ENCODE measurements around the gene RNF207. TPM values are rescaled to one million over a fixed set of nuclear protein-coding genes. Genes with fewer than 3 reads are reported as not detected.

RNF207 gene
- total RNA-seq, 1 donor = 42.7 TPM

DNA sequence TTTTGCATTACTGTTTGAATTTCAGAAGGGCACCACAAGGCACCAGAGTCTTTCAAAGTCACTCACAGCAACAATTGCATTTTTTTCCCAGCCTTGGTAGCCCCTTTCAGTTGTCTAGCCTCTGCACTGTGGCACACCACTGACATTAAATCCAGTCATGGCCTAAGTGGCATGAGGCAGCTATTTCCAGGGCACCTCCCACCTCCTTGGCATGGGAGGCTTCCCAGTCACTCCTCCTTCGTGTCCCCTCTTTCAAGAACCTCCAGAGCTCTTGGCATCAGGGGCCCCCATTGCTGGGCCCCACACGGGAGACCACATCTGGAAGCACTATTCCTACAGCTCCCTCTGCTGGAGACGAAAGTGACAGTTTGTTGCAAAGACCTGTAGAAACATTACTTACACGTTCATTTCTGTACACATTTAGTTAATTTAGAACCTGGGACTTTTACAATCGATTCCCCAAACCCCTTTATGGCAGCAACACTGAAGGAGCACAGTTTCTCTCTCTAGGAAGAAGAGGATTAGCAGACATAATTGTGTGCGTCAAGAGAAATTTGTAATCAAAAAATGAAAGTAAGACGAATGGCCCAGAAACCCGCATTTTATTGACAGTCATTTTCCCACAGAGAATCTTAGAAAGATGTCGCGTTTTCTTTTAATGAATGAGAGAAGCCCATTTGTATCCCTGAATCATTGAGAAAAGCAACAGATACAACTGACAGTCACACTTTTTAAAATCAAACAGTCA, 20.1 kb upstream of the RNF207 start:
- Histone ChIP-seq H3K27ac (ENCODE audit: low read depth, low read length) (no peak overlapping the region), H3K27me3 (ENCODE audit: insufficient read depth, low read length) (peaks cover 11% of the 10 kb centered on the region), H3K4me2 (ENCODE audit: insufficient read depth, low read length) (no peak overlapping the region), H3K4me3 (ENCODE audit: insufficient read depth, low read length) (no peak overlapping the region), H2AFZ (ENCODE audit: low read length) (no peak overlapping the region), H3K79me2 (ENCODE audit: insufficient read depth, low read length) (peaks cover 25% of the 10 kb centered on the region), H3K9me3 (ENCODE audit: low read depth, low read length) (no peaks in the 10 kb centered on the region), H3K4me1 (ENCODE audit: insufficient read depth, low read length) (no peaks in the 10 kb centered on the region), H3K36me3 (ENCODE audit: insufficient read depth, low read length) (peaks cover 37% of the 10 kb centered on the region), H4K20me1 (ENCODE audit: insufficient read depth, low read length) (peaks cover 76% of the 10 kb centered on the region)
- DNase-seq (ENCODE audit: insufficient read length, low spot score, missing footprints) = peak; percentile 68
- TF ChIP-seq, protein P1, sequence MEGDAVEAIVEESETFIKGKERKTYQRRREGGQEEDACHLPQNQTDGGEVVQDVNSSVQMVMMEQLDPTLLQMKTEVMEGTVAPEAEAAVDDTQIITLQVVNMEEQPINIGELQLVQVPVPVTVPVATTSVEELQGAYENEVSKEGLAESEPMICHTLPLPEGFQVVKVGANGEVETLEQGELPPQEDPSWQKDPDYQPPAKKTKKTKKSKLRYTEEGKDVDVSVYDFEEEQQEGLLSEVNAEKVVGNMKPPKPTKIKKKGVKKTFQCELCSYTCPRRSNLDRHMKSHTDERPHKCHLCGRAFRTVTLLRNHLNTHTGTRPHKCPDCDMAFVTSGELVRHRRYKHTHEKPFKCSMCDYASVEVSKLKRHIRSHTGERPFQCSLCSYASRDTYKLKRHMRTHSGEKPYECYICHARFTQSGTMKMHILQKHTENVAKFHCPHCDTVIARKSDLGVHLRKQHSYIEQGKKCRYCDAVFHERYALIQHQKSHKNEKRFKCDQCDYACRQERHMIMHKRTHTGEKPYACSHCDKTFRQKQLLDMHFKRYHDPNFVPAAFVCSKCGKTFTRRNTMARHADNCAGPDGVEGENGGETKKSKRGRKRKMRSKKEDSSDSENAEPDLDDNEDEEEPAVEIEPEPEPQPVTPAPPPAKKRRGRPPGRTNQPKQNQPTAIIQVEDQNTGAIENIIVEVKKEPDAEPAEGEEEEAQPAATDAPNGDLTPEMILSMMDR (IDR thresholded peaks at IDR 0.05; ENCODE audit: extremely low read depth, low read depth, low read length) = peak; percentile 58

DNA sequence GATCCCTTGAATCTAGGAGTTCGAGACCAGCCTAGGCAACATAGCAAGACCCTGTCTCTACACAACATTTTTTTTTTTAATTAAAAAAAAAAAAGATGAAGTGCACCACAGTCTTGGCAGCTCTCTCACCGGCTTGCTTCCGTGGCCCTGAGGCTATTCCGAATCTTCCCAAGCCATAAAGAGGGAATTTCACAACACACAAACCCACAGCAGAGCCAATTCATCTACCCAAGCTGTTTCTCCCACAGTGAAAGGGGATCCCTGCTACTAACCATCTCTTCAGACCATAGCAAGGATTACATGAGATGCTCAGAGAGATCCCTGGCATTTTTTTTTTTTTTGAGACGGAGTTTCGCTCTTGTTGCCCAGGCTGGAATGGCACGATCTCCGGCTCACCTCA, 17.5 kb upstream of the RNF207 start:
- Histone ChIP-seq H3K27ac (ENCODE audit: low read depth, low read length) (no peak overlapping the region), H3K4me1 (ENCODE audit: insufficient read depth, low read length) (no peaks in the 10 kb centered on the region), H3K4me3 (ENCODE audit: insufficient read depth, low read length) (no peak overlapping the region), H3K36me3 (ENCODE audit: insufficient read depth, low read length) (peaks cover 54% of the 10 kb centered on the region), H3K79me2 (ENCODE audit: insufficient read depth, low read length) (peaks cover 40% of the 10 kb centered on the region), H2AFZ (ENCODE audit: low read length) (no peak overlapping the region), H3K27me3 (ENCODE audit: insufficient read depth, low read length) (no peaks in the 10 kb centered on the region), H4K20me1 (ENCODE audit: insufficient read depth, low read length) (peaks cover 56% of the 10 kb centered on the region), H3K9me3 (ENCODE audit: low read depth, low read length) (no peaks in the 10 kb centered on the region), H3K4me2 (ENCODE audit: insufficient read depth, low read length) (no peak overlapping the region)
- TF ChIP-seq, protein P1 (IDR thresholded peaks at IDR 0.05; ENCODE audit: extremely low read depth, low read depth, low read length) = no peak
- peak; percentile 10 for DNase-seq (ENCODE audit: insufficient read length, low spot score, missing footprints)

DNA sequence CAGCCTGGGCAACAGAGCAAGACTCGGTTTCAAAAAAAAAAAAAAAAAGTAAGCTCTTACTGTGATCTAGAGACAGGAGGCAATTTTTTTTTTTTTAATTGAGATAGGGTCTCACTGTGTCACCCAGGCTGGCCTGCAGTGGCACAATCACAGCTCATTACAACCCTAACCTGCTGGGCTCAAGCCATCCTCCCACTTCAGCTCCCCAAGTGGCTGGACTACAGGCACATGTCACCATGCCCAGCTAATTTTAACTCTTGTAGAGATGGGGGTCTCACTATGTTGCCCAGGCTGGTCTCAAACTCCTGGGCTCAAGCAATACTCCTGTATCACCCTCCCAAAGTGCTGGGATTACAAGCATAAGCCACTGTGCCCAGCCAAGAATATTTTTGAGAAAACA, 14.0 kb upstream of the RNF207 start:
- peaks cover 72% of the 10 kb centered on the region for H3K36me3 ChIP-seq (ENCODE audit: insufficient read depth, low read length)
- no peak overlapping the region for H3K27ac ChIP-seq (ENCODE audit: low read depth, low read length)
- H2AFZ ChIP-seq (ENCODE audit: low read length) = no peak overlapping the region
- H3K4me1 ChIP-seq (ENCODE audit: insufficient read depth, low read length) = no peaks in the 10 kb centered on the region
- H3K4me2 ChIP-seq (ENCODE audit: insufficient read depth, low read length) = no peak overlapping the region
- H3K79me2 ChIP-seq (ENCODE audit: insufficient read depth, low read length) = peaks cover 66% of the 10 kb centered on the region
- TF ChIP-seq, protein P1 (IDR thresholded peaks at IDR 0.05; ENCODE audit: extremely low read depth, low read depth, low read length) = no peak
- H3K27me3 ChIP-seq (ENCODE audit: insufficient read depth, low read length) = no peaks in the 10 kb centered on the region
- H4K20me1 ChIP-seq (ENCODE audit: insufficient read depth, low read length) = peaks cover 45% of the 10 kb centered on the region
- no peak overlapping the region for H3K4me3 ChIP-seq (ENCODE audit: insufficient read depth, low read length)
- H3K9me3 ChIP-seq (ENCODE audit: low read depth, low read length) = no peaks in the 10 kb centered on the region
- no peak for DNase-seq (ENCODE audit: insufficient read length, low spot score, missing footprints)

DNA sequence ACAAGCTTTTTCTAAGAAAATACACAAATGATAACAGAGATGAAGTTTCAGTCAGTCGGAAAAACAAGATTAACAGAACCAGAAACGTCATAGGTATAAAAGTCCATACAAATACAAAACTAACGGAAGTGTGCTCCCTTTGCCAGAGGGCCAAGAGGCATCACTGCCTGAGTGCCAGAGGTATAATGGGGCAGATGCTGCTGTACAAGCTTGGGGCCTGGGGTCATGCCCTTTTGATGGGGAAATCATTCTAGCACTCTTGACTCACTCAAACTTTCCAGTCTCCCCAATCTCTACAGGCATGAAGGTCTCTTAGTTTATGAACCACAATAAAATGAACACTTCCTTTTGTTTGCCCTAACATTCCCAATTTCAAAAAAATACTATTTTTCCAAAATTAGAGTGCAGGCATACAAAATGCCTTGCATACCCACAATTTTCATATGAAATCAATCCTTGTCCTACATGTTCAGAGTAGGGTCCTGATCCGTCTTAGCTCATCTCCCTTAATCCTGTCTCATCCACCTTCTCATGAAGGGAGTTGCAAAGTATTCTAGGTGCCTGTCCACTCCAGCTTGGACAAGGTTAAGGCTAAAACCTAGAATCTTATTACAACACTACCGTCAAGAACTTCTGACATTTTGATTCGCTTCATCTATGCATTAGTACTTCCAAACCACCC, 8.0 kb upstream of the RNF207 start:
- peak overlapping the region; percentile 85 for H3K27ac ChIP-seq (ENCODE audit: low read depth, low read length)
- TF ChIP-seq, protein P1 (IDR thresholded peaks at IDR 0.05; ENCODE audit: extremely low read depth, low read depth, low read length) = no peak
- H3K79me2 ChIP-seq (ENCODE audit: insufficient read depth, low read length) = peaks cover 57% of the 10 kb centered on the region
- H2AFZ ChIP-seq (ENCODE audit: low read length) = no peak overlapping the region
- peaks cover 29% of the 10 kb centered on the region for H4K20me1 ChIP-seq (ENCODE audit: insufficient read depth, low read length)
- H3K36me3 ChIP-seq (ENCODE audit: insufficient read depth, low read length) = peaks cover 43% of the 10 kb centered on the region
- peak overlapping the region; percentile 88 for H3K4me3 ChIP-seq (ENCODE audit: insufficient read depth, low read length)
- peak; percentile 60 for DNase-seq (ENCODE audit: insufficient read length, low spot score, missing footprints)
- H3K27me3 ChIP-seq (ENCODE audit: insufficient read depth, low read length) = no peaks in the 10 kb centered on the region
- peaks cover 18% of the 10 kb centered on the region for H3K4me1 ChIP-seq (ENCODE audit: insufficient read depth, low read length)
- H3K9me3 ChIP-seq (ENCODE audit: low read depth, low read length) = no peaks in the 10 kb centered on the region
- H3K4me2 ChIP-seq (ENCODE audit: insufficient read depth, low read length) = peak overlapping the region; percentile 83

Data from osteoblast (primary cell).